ENCODE results near the gene C6orf132. TPM values are rescaled to one million over a fixed set of nuclear protein-coding genes. Genes with fewer than 3 reads are reported as not detected.
A peak's percentile ranks its signal among the peaks of the same experiment; 100 is the strongest.

The C6orf132 gene
- total and polyA plus RNA-seq, 9 of the 15 experiments (the other 6 are each of a cell fraction or from before 2014, with no cell fraction given), result 0.06 to 0.35 (median 0.14) TPM

DNA sequence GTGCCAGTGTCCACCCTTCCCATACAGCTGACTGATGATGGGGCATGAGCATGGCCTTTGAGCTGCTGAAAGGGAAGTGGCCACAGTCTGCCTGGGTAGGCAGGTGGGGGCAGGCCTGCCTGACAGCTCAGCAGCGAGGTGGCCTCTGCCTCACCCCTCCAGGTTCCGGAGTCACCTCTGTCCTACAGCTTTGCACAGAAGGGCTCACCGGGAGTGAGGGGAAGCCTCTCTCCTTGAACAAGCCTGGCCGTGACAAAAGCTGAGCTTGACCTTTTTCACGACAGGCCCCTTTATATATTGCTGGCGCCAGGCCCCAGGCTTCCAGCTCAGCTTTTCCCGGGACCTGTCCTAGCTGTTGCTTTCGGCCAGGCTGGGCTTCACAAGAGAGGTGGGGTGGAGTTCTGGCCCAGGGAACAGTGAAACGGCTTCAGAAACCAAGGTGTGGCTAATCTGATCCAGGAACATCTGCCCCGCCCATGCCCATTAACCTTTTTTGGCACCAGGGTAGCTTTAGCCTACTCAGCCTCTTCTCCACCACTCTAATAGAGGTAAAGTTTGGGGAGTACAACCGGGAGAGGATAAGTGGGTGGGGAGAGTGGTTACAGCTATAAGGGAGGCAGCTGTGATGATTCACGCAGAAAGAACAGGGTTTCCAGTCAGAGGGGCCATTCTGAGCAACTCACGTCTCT lies 42.9 kb downstream of the C6orf132 start (continued):
- TF ChIP-seq UBTF (IDR thresholded peaks at IDR 0.05; ENCODE audit: borderline replicate concordance in 1 of 2, low read depth in 2 of 2, low read length in 2 of 2) (0 out of 4 replicates have a peak, but pooled peaks of 1 of the 2 experiments have one; percentile 33), EGR1 (conservative IDR thresholded peaks at IDR 0.05) (peak; percentile 61), GTF2A2 (tag; IDR thresholded peaks at IDR 0.05) (peak; percentile 2; the same call in 1 of the 2 replicates), MTA3 (IDR thresholded peaks at IDR 0.05; ENCODE audit: borderline replicate concordance) (peak; percentile 26; the same call in 1 of the 2 replicates), SOX6 (IDR thresholded peaks at IDR 0.05) (0 out of 2 replicates have a peak, but pooled peaks have one; percentile 25), FIP1L1 (IDR thresholded peaks at IDR 0.05; ENCODE audit: low read depth, low read length, poor library complexity, severe bottlenecking) (no peak), GATA2 (CRISPR knock-in tag; IDR thresholded peaks at IDR 0.05) (0 out of 2 replicates have a peak, but pooled peaks have one; percentile 18), ZNF121 (CRISPR knock-in tag; conservative IDR thresholded peaks at IDR 0.05) (no peak), XRCC4 (IDR thresholded peaks at IDR 0.05; ENCODE audit: extremely low read depth, insufficient read depth, insufficient read length) (no peak), ZNF143 (CRISPR knock-in tag; IDR thresholded peaks at IDR 0.05) (no peak), SRF (CRISPR knock-in tag; IDR thresholded peaks at IDR 0.05) (0 out of 4 replicates have a peak, but pooled peaks of 1 of the 2 experiments have one; percentile 55), ZNF165 (CRISPR knock-in tag; IDR thresholded peaks at IDR 0.05; ENCODE audit: borderline replicate concordance) (no peak), YY1 (IDR thresholded peaks at IDR 0.05; ENCODE audit: borderline replicate concordance in 1 of 3, control insufficient read depth in 1 of 3, extremely low read depth in 1 of 3, insufficient read depth in 3 of 3, insufficient read length in 1 of 3, insufficient replicate concordance in 2 of 3, low read depth in 1 of 3, low read length in 2 of 3) (peak in 1 of 3 experiments; percentile 41), ZBTB17 (CRISPR knock-in tag; IDR thresholded peaks at IDR 0.05) (0 out of 2 replicates have a peak, but pooled peaks have one; percentile 32), HDAC1 (IDR thresholded peaks at IDR 0.05) (peak in 1 of 2 experiments; percentile 20; a peak in 1 of 4 replicates), RBFOX2 (IDR thresholded peaks at IDR 0.05; ENCODE audit: low read depth, low read length) (0 out of 2 replicates have a peak, but pooled peaks have one; percentile 19), MAZ (CRISPR knock-in tag; conservative IDR thresholded peaks at IDR 0.05 in 1 of 2, IDR thresholded peaks at IDR 0.05 in 1 of 2) (peak in 1 of 2 experiments; percentile 38; a peak in 1 of 4 replicates)
- TF ChIP-seq, protein P1, sequence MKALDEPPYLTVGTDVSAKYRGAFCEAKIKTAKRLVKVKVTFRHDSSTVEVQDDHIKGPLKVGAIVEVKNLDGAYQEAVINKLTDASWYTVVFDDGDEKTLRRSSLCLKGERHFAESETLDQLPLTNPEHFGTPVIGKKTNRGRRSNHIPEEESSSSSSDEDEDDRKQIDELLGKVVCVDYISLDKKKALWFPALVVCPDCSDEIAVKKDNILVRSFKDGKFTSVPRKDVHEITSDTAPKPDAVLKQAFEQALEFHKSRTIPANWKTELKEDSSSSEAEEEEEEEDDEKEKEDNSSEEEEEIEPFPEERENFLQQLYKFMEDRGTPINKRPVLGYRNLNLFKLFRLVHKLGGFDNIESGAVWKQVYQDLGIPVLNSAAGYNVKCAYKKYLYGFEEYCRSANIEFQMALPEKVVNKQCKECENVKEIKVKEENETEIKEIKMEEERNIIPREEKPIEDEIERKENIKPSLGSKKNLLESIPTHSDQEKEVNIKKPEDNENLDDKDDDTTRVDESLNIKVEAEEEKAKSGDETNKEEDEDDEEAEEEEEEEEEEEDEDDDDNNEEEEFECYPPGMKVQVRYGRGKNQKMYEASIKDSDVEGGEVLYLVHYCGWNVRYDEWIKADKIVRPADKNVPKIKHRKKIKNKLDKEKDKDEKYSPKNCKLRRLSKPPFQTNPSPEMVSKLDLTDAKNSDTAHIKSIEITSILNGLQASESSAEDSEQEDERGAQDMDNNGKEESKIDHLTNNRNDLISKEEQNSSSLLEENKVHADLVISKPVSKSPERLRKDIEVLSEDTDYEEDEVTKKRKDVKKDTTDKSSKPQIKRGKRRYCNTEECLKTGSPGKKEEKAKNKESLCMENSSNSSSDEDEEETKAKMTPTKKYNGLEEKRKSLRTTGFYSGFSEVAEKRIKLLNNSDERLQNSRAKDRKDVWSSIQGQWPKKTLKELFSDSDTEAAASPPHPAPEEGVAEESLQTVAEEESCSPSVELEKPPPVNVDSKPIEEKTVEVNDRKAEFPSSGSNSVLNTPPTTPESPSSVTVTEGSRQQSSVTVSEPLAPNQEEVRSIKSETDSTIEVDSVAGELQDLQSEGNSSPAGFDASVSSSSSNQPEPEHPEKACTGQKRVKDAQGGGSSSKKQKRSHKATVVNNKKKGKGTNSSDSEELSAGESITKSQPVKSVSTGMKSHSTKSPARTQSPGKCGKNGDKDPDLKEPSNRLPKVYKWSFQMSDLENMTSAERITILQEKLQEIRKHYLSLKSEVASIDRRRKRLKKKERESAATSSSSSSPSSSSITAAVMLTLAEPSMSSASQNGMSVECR (CRISPR knock-in tag; IDR thresholded peaks at IDR 0.05), result 0 out of 2 replicates have a peak, but pooled peaks have one; percentile 11

All from K562 (cell line).